HAP-1 (cell line): ENCODE measurements around the gene XG.

Experiments used
- DNase-seq, 2 experiments: peaks; one replicate each; pipeline ENCODE4 v3.0.0-alpha.2; 2016 to 2020; ENCODE audit warnings: low spot score in 2 of 2
- H3K27me3 ChIP-seq: fragments of 250-450 bp; sonication (Bioruptor Pico); 2 replicates; pipeline ENCODE4 v1.5.1; 2020; ENCODE audit warnings: low read depth, mild to moderate bottlenecking, moderate library complexity
- H3K36me3 ChIP-seq: fragments of 250-450 bp; sonication (Bioruptor Pico); replicated peaks from 2 replicates; pipeline ENCODE4 v1.5.1; 2020; ENCODE audit warnings: mild to moderate bottlenecking
- H3K4me1 ChIP-seq: fragments of 250-450 bp; sonication (Bioruptor Pico); 2 replicates; pipeline ENCODE4 v1.5.1; 2020; ENCODE audit warnings: mild to moderate bottlenecking
- H3K4me3 ChIP-seq: fragments of 250-450 bp; sonication (Bioruptor Pico); 2 replicates; pipeline ENCODE4 v1.5.1; 2020; ENCODE audit warnings: mild to moderate bottlenecking, moderate library complexity
- H3K9me3 ChIP-seq: fragments of 250-450 bp; sonication (Bioruptor Pico); 2 replicates; pipeline ENCODE4 v1.5.1; 2020; ENCODE audit warnings: mild to moderate bottlenecking, moderate library complexity
- in situ Hi-C: fragments of 300-500 bp; cut with MboI; formaldehyde crosslinking; loops from 3 replicates; pipeline ENCODE4 v1.14.3; 2020; ENCODE audit warnings: low sequenced_read_pairs, inconsistent platforms, mixed read lengths

Gene XG

GRCh38 chrX:2824886-2825285, 73.0 kb downstream of the XG start:
- no peaks in the 10 kb centered on the region for H3K4me1 ChIP-seq
- in situ Hi-C loops, result loop anchor here (10.0 to 25.0 kb wide), 3 partner anchors 180 to 1363 kb away; partner anchors contain the start of gene ASMTL
- no peak for DNase-seq

GRCh38 chrX:2828344-2828958, 76.6 kb downstream of the XG start, which contains the start of gene GYG2:
TSS of gene GYG2 (plus strand) at chrX:2828930. CDS start at chrX:2830189, 1,259 bp downstream.
- Histone ChIP-seq H3K4me1 (no peaks in the 10 kb centered on the region), H3K27me3 (no peaks in the 10 kb centered on the region), H3K9me3 (no peaks in the 10 kb centered on the region), H3K36me3 (no peaks in the 10 kb centered on the region; the same call in 1 of the 2 replicates), H3K4me3 (peak within 1 kb of the TSS; percentile 46)
- DNase-seq, result peak; percentile 31 to 76
- in situ Hi-C loops, result loop anchor here (10.0 kb wide), 2 partner anchors 184 to 1174 kb away; no protein-coding TSS in a partner anchor

More at GRCh38 chrX:2824886-2825285, 73.0 kb downstream of the XG start:
- H3K9me3 ChIP-seq, result no peaks in the 10 kb centered on the region
- no peaks in the 10 kb centered on the region for H3K36me3 ChIP-seq
- H3K4me3 ChIP-seq, result no peak overlapping the region
- H3K27me3 ChIP-seq, result no peaks in the 10 kb centered on the region

DNA sequence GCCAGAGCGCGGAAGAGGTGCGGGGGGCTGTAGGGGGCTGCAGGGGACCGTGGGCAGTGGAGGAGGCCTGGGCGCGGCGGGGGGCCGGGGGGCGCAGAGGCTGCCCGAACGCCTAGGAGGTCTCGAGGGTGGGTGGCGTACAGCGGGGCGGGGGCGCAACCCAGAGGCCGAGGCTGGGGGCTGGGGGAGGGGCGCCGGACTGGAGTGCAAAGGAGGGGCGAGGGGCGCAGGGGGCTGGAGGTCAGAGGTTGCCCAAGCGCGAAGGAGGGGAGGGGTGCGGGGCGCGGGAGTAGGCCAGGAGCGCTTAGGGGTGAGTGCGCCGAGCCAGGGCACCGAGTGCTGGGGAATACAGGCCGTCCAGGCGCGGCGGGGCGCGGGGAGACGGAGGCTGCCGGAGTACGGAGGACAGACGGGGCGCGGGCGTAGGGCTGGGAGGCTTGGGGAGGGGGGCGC, 77.1 kb downstream of the XG start:
- peak in 1 of 2 experiments; percentile 44 for DNase-seq
- in situ Hi-C loops, result loop anchor here (10.0 kb wide), 2 partner anchors 184 to 1174 kb away; no protein-coding TSS in a partner anchor
- peak overlapping the region; percentile 46 for H3K4me3 ChIP-seq

DNA sequence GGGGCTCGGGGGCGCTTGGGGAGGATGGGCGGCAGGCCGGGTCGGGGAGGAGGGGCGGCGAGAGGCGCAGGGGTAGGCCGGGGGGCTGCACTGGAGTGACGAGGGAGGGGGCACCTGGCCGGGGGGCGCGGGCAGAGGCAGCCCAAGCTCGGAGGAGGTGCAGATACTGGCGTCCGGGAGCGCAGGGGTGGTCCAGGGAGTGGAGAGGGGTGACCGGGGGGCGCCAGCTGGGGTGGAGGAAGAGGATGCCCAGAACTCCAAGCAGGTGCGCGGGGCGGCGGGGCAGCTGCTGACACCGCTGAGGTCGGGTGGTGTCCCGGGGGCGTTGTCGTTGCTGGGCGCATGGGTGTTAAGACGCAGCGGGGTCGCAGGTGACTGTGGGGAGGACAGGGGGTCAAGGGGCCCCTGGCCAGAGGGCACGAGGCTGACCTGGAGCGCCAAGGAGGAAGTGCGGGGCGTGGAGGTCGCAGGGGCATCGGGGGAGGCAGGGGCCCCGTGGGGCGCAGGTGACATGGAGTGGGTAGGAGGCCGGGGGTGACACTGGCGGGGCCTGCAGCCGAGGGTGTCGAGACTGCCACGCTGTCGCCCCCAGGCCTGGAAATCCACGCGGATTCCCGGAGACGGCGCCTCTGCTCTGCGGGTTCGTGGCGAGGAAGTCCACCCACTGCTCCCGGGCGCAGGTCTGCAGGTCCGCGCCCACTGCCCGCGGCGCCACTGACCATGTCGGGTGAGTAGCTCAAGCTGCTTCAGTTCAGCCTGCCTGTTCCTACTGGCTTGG, 77.8 kb downstream of the XG start:
- no peaks in the 10 kb centered on the region for H3K27me3 ChIP-seq
- H3K4me1 ChIP-seq, result no peaks in the 10 kb centered on the region
- DNase-seq, result no peak
- peak overlapping the region; percentile 46 for H3K4me3 ChIP-seq
- no peaks in the 10 kb centered on the region for H3K9me3 ChIP-seq
- no peaks in the 10 kb centered on the region; the same call in 1 of the 2 replicates for H3K36me3 ChIP-seq
- in situ Hi-C loops, result loop anchor here (10.0 kb wide), 2 partner anchors 185 to 1175 kb away; no protein-coding TSS in a partner anchor

More for the DNA sequence above, 77.1 kb downstream of the XG start:
- H3K9me3 ChIP-seq, result no peaks in the 10 kb centered on the region
- H3K36me3 ChIP-seq, result no peaks in the 10 kb centered on the region; the same call in 1 of the 2 replicates
- H3K27me3 ChIP-seq, result no peaks in the 10 kb centered on the region
- no peaks in the 10 kb centered on the region for H3K4me1 ChIP-seq

DNA sequence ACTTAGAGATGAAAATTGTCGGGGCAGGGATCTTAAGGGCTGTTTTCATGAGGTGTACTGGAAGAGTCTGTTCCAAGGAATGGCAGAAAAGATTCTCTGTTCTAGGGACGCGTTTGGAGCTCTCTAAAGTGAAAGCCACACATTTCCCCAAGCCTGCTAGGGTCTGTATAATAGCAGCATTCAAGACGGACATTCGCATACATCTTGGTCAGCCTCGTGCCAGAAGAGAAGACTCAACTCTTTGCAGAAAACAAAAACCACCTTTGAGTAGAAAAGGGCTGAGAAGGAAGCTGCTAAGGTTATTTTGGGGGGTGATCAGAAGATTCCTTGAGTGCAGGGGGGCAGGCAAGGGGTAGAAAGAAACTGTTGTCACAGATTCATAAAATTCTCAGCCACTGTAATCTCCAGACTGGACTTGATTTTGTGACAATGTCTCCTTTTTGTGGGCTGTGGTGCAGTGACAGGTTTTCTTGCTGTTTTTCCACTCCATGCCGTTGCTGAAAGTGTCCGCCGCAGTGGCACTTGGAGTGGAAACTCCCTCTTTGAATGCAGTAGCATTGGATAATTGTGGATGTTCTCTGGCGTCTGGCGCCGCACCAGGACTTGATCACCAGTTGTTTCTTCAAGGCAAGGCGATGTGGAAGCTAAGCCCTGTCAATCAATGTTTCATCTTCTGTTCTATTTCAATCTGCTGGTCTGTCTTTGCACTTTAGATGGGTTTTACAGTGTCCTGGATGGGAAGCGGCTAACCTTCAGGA, 79.8 kb downstream of the XG start:
- Histone ChIP-seq H3K4me1 (no peaks in the 10 kb centered on the region), H3K4me3 (no peak overlapping the region), H3K36me3 (no peaks in the 10 kb centered on the region; the same call in 1 of the 2 replicates), H3K9me3 (no peaks in the 10 kb centered on the region), H3K27me3 (no peaks in the 10 kb centered on the region)
- no peak for DNase-seq
- in situ Hi-C loops, result no loop called here

DNA sequence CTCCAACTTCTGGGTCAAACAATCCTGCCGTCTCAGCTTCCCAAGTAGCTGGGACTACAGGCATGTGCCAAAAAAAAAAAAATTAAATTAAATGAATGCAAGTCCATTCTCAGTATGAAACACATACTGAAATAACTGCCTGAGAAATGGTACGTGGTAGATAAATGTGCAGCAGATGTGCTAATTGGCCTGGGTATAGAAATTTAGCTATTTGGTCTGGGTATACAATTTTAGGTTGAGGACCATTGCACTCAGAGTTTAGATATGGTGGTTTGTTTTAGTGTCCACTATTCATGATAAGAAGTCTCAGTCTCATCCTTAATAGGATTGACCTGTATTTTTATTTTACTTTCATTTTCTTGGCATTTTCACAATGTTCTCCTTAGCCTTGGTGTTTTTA, 86.1 kb downstream of the XG start:
- H3K36me3 ChIP-seq, result no peaks in the 10 kb centered on the region
- H3K9me3 ChIP-seq, result 0 out of 2 replicates have a peak, but pooled peaks cover 2% of the 10 kb centered on the region
- DNase-seq, result no peak
- in situ Hi-C loops, result no loop called here
- no peak overlapping the region for H3K4me3 ChIP-seq
- H3K4me1 ChIP-seq, result no peaks in the 10 kb centered on the region
- H3K27me3 ChIP-seq, result no peaks in the 10 kb centered on the region

DNA sequence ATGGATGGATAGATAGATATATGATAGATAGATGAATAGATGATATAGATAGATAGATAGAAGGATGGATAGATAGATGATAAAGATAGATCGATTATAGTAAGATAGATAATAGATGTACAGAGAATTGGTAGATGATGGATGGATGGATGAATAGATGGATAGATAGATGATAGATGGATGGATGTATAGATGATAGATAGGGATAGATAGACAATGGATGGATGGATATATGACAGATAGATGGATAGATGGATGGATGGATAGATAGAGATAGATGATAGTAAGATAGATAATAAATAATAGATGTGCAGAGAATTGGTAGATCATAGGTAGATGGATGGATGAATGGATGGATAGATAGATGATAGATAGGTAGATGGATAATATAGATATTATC, 89.1 kb downstream of the XG start:
- Histone ChIP-seq H3K9me3 (0 out of 2 replicates have a peak, but pooled peaks cover 2% of the 10 kb centered on the region), H3K36me3 (0 out of 2 replicates have a peak, but pooled peaks cover 2% of the 10 kb centered on the region), H3K4me1 (no peaks in the 10 kb centered on the region), H3K4me3 (no peak overlapping the region), H3K27me3 (no peaks in the 10 kb centered on the region)
- in situ Hi-C loops, result no loop called here
- no peak for DNase-seq

DNA sequence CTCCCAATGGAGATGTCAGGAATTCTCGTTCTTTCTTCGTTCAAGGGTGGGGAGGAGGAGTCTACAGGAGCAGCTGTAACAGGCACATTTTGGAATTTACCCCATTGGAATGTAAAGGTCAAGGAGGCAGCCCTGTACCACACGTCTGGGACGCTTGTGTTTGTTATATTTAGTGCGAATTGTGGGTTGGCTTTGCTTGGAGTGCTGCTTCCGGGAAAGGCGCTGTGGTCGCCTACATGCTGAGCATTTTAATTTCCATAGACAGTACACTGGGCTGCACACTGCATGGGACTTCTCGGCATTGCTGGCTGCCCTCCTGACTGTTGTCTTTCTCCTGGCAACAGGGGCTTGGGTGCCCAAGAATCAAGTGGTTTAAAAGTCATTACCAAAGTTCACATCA, 89.7 kb downstream of the XG start:
- 0 out of 2 replicates have a peak, but pooled peaks cover 2% of the 10 kb centered on the region for H3K9me3 ChIP-seq
- H3K4me3 ChIP-seq, result no peak overlapping the region
- H3K4me1 ChIP-seq, result no peaks in the 10 kb centered on the region
- H3K27me3 ChIP-seq, result no peaks in the 10 kb centered on the region
- DNase-seq, result no peak
- 0 out of 2 replicates have a peak, but pooled peaks cover 2% of the 10 kb centered on the region for H3K36me3 ChIP-seq
- in situ Hi-C loops, result no loop called here

GRCh38 chrX:2846992-2847391, 95.2 kb downstream of the XG start:
- Histone ChIP-seq H3K27me3 (no peaks in the 10 kb centered on the region), H3K4me1 (peaks cover 7% of the 10 kb centered on the region; the same call in 1 of the 2 replicates), H3K9me3 (no peaks in the 10 kb centered on the region), H3K36me3 (peaks cover 2% of the 10 kb centered on the region; the same call in 1 of the 2 replicates), H3K4me3 (no peak overlapping the region)
- in situ Hi-C loops, result no loop called here
- no peak for DNase-seq

DNA sequence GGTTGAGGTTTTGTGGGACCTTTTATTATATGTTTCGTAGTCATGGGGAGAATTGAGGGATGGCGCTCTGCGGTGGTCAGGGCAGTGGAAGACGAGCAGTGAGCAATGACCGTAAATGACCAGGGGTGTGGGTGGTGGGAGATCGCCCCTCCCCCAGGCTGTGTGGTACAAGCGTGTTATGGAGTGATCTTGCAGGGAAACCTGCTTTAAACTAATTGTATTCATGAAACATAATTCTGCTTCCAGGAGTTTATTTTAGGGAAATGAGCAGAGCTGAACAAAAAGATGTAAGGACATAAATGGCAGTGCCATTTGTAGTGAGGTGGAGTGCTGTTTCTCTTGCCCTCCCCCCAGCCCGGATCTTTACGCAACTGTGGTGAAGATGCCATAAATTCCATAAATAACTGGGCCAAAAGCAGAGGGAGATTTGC, 97.0 kb downstream of the XG start:
- H3K4me1 ChIP-seq, result peaks cover 7% of the 10 kb centered on the region; the same call in 1 of the 2 replicates
- no peaks in the 10 kb centered on the region; the same call in 1 of the 2 replicates for H3K36me3 ChIP-seq
- no peaks in the 10 kb centered on the region for H3K27me3 ChIP-seq
- no peaks in the 10 kb centered on the region for H3K9me3 ChIP-seq
- in situ Hi-C loops, result no loop called here
- H3K4me3 ChIP-seq, result no peak overlapping the region
- DNase-seq, result no peak

DNA sequence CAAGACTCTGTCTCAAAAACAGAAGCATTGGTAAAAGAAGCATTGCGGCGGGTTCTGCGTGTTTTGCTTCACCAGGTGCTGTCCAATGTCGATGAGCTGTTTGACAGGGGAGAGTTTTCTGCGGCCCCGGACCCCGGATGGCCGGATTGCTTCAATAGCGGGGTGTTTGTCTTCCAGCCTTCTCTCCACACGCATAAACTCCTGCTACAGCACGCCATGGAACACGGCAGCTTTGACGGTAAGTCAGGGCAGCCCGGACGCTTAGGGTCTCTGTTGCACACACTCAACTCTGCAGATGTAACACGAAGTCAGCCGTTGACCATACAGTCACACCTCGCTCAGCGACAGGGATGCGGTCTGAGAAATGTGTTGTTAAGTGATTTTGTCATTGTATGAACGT, 103.1 kb downstream of the XG start:
- no peaks in the 10 kb centered on the region for H3K9me3 ChIP-seq
- in situ Hi-C loops, result no loop called here
- H3K27me3 ChIP-seq, result no peaks in the 10 kb centered on the region
- no peak for DNase-seq
- no peaks in the 10 kb centered on the region for H3K4me1 ChIP-seq
- H3K4me3 ChIP-seq, result no peak overlapping the region
- H3K36me3 ChIP-seq, result peaks cover 7% of the 10 kb centered on the region; the same call in 1 of the 2 replicates

DNA sequence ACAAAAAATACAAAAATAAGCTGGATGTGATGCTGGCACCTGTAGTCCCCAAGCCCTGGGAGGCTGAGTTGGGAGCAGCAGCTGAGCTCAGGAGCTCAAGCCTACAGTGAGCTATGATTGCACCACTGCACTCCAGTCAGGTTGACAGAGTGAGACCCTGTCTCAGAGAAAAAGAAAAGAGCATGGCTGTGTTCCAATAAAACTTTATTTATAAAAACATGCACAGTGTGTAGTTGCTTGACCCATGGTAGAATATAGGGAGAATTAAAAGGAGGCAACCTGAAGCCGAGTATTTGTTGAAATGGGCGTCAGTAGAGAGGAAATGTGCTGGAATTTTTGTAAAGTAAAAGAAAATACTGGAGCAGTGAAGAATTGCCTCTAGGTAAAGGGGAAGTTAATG, 103.9 kb downstream of the XG start:
- Histone ChIP-seq H3K4me1 (no peaks in the 10 kb centered on the region), H3K9me3 (no peaks in the 10 kb centered on the region), H3K36me3 (peaks cover 7% of the 10 kb centered on the region), H3K27me3 (no peaks in the 10 kb centered on the region), H3K4me3 (no peak overlapping the region)
- no peak for DNase-seq
- in situ Hi-C loops, result no loop called here

DNA sequence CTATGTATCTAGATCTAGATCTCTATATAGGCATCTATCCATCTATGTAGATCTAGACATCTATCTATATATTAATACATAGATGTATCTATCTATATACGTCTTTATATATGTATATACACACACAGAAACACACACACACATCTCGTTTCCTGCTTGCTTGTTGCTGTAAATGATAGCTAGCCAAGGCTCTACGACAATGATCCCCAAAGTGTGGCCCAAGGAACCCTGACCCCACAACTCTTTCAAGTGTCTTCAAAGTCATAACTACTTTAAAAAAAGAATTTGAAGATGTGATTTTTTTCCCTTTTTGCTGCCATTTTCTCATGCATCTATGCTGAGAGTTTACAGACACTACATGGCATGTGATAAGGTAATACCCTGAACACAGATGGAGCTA, 105.7 kb downstream of the XG start:
- Histone ChIP-seq H3K4me1 (no peaks in the 10 kb centered on the region), H3K4me3 (no peak overlapping the region), H3K36me3 (peaks cover 24% of the 10 kb centered on the region), H3K9me3 (no peaks in the 10 kb centered on the region), H3K27me3 (no peaks in the 10 kb centered on the region)
- DNase-seq, result no peak
- in situ Hi-C loops, result no loop called here
